ENCODE data around the gene PRKCA.
"Not testable (repeated sequence)": the region's sequence is repeated elsewhere in the genome, so short reads cannot be mapped to it uniquely, and the experiment has no call there.

GRCh38 chr17:66725438-66725837 is 423.0 kb downstream of the PRKCA start:
- TF ChIP-seq CTCF (IDR thresholded peaks at IDR 0.05; ENCODE audit: insufficient read depth, low read length); POLR2AphosphoS5 (IDR thresholded peaks at IDR 0.05; ENCODE audit: low read depth); REST (IDR thresholded peaks at IDR 0.05; ENCODE audit: insufficient replicate concordance, low read depth); SPI1 (IDR thresholded peaks at IDR 0.05; ENCODE audit: borderline replicate concordance, low read depth): not testable (repeated sequence)

All from HL-60 (cell line).